Thyroid gland (tissue), 4 donors: Measurements from ENCODE around the gene DUSP5.
"Not testable (repeated sequence)": the region's sequence is repeated elsewhere in the genome, so short reads cannot be mapped to it uniquely, and the experiment has no call there.

ENCODE experiments used
- CTCF ChIP-seq, 6 experiments: fragments of 200-600 bp in 3 of 6; fragments of 450-650 bp in 3 of 6; sonication (generic) in 3 of 6; IDR thresholded peaks; one replicate each; pipeline ENCODE4 v1.5.1; 2016 to 2019; ENCODE audit warnings: antibody characterized with exemption in 6 of 6, mild to moderate bottlenecking in 2 of 6, inconsistent platforms in 1 of 6, moderate library complexity in 1 of 6
- POLR2A ChIP-seq, 2 donors: fragments of 450-650 bp; IDR thresholded peaks; one replicate each; pipeline ENCODE4 v1.6.1; 2017; ENCODE audit warnings: antibody characterized with exemption in 2 of 2, mild to moderate bottlenecking in 2 of 2, moderate library complexity in 1 of 2

DNA sequence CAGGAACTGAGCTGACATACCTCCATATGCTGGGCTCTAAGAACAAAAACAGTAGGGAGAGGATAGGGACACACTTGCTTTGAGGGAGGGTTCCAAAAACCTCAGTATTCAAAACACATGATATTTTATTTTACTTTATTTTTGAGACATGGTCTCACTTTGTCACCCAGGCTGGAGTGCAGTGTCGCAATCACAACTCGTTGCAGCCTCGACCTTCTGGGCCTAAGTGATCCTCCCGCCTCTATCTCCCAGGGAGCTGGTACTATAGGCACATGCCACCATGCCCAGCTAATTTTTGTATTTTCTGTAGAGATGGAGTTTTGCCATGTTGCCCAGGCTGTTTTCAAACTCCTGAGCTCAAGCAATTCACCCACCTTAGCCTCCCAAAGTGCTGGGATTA is 34.9 kb downstream of the DUSP5 start:
- TF ChIP-seq CTCF, POLR2A (IDR thresholded peaks at IDR 0.05): not testable (repeated sequence)
